ENCODE measurements around the gene YPEL2. TPM values are rescaled to one million over a fixed set of nuclear protein-coding genes. Genes with fewer than 3 reads are reported as not detected.

Gene YPEL2
- 5.9 and 18.2 TPM in 2 replicates for total RNA-seq

GRCh38 chr17:59331129-59331928 is at the start of gene YPEL2:
Gene YPEL2 (plus strand): TSS chr17:59331655. CDS start chr17:59353410, 21,755 bp downstream.

Small RNA genes within 50 kb of the gene (small RNA-seq; reads per million reads assigned to genes)
- gene MIR4729 (ENCODE audit: low replicate concordance) = not detected

Other genes starting within 250 kb of the YPEL2 start
- 53.4 and 58.0 TPM in 2 replicates for gene TRIM37, start 224.8 kb upstream of the YPEL2 start, total RNA-seq
- gene SKA2, start 176.5 kb upstream of the YPEL2 start, total RNA-seq = 27.4 and 75.2 TPM in 2 replicates
- 14.9 and 47.5 TPM in 2 replicates for gene PRR11, start 175.9 kb upstream of the YPEL2 start, total RNA-seq
- gene SMG8, start 121.6 kb upstream of the YPEL2 start, total RNA-seq = 22.5 and 26.5 TPM in 2 replicates
- 0.57 and 3.1 TPM in 2 replicates for gene GDPD1, start 111.1 kb upstream of the YPEL2 start, total RNA-seq
- 40.9 and 53.6 TPM in 2 replicates for gene DHX40, start 234.0 kb downstream of the YPEL2 start, total RNA-seq

Measured in placental pericyte (primary cell).